Parathyroid adenoma (tissue), 2 donors: ENCODE measurements around the gene ATP4A.

Experiments
- H2AFZ ChIP-seq: fragments of 300-600 bp; sonication (generic); one replicate; pipeline ENCODE4 v1.7.0; 2017; ENCODE audit warnings: antibody characterized with exemption, mild to moderate bottlenecking
- H3K27ac ChIP-seq: fragments of 300-600 bp; sonication (generic); one replicate; pipeline ENCODE4 v1.7.0; 2017
- H3K27me3 ChIP-seq: fragments of 300-600 bp; sonication (generic); one replicate; pipeline ENCODE4 v1.7.0; 2017; ENCODE audit warnings: low read length; ENCODE audit not compliant: control insufficient read depth, insufficient read depth
- H3K36me3 ChIP-seq: fragments of 300-600 bp; sonication (generic); one replicate; pipeline ENCODE4 v1.7.0; 2017; ENCODE audit warnings: low read length; ENCODE audit not compliant: control insufficient read depth, insufficient read depth
- H3K4me1 ChIP-seq: fragments of 300-600 bp; sonication (generic); one replicate; pipeline ENCODE4 v1.7.0; 2017; ENCODE audit warnings: control low read depth
- H3K4me2 ChIP-seq: fragments of 300-600 bp; sonication (generic); one replicate; pipeline ENCODE4 v1.7.0; 2017; ENCODE audit warnings: low read length
- H3K4me3 ChIP-seq: fragments of 300-600 bp; sonication (generic); one replicate; pipeline ENCODE4 v1.7.0; 2017; ENCODE audit warnings: low read depth, low read length
- H3K79me2 ChIP-seq: fragments of 300-600 bp; sonication (generic); one replicate; pipeline ENCODE4 v1.7.0; 2017; ENCODE audit warnings: control low read depth
- H3K9ac ChIP-seq: fragments of 300-600 bp; sonication (generic); one replicate; pipeline ENCODE4 v1.7.0; 2017; ENCODE audit warnings: mild to moderate bottlenecking
- H3K9me3 ChIP-seq: fragments of 300-600 bp; sonication (generic); one replicate; pipeline ENCODE4 v1.7.0; 2017; ENCODE audit warnings: low read length; ENCODE audit not compliant: control insufficient read depth
- TF ChIP-seq, protein P1 (sequence below): fragments of 300-600 bp; sonication (generic); IDR thresholded peaks from one replicate; pipeline ENCODE4 v1.7.0; 2017; ENCODE audit warnings: antibody characterized with exemption, mild to moderate bottlenecking
- donor health status: primary hyperparathyroidism.

The ATP4A gene

DNA sequence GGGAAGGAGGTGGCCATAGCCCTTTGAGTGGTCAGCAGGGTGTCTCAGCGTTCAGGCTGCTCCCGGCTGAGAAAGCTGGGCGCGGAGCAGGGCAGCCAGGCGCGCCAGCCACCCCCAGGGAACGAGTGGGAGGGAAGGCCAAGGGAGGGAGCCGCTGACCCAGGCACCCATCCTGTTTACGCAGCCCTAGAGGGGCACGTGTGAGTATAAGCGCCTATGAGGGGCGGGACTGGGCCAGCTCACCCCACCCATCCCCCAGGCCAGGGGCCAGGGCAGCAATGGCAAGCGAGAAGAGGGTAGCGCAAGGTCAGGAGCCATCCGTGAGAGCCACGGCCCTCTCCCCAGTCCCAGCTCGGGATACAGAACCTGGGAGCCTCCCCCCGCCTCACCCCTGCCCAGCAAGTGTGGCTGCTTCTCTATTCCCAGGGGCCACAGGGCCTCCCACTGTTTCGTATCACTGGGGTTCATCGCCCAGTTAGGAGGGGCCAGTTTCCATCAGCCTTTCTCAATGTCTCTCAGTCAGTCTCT, 49.1 kb downstream of the ATP4A start:
- Histone ChIP-seq H3K27me3 (no peaks in the 10 kb centered on the region), H3K4me2 (no peak overlapping the region), H3K27ac (no peak overlapping the region), H2AFZ (peak overlapping the region; percentile 79), H3K9me3 (no peaks in the 10 kb centered on the region), H3K4me3 (no peak overlapping the region), H3K4me1 (peaks cover 5% of the 10 kb centered on the region), H3K79me2 (no peaks in the 10 kb centered on the region), H3K9ac (no peak overlapping the region), H3K36me3 (no peaks in the 10 kb centered on the region)
- TF ChIP-seq, protein P1, sequence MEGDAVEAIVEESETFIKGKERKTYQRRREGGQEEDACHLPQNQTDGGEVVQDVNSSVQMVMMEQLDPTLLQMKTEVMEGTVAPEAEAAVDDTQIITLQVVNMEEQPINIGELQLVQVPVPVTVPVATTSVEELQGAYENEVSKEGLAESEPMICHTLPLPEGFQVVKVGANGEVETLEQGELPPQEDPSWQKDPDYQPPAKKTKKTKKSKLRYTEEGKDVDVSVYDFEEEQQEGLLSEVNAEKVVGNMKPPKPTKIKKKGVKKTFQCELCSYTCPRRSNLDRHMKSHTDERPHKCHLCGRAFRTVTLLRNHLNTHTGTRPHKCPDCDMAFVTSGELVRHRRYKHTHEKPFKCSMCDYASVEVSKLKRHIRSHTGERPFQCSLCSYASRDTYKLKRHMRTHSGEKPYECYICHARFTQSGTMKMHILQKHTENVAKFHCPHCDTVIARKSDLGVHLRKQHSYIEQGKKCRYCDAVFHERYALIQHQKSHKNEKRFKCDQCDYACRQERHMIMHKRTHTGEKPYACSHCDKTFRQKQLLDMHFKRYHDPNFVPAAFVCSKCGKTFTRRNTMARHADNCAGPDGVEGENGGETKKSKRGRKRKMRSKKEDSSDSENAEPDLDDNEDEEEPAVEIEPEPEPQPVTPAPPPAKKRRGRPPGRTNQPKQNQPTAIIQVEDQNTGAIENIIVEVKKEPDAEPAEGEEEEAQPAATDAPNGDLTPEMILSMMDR = no peak

- H3K79me2 ChIP-seq = no peaks in the 10 kb centered on the region
- H3K36me3 ChIP-seq = no peaks in the 10 kb centered on the region
- TF ChIP-seq, protein P1 = peak; percentile 18
- H3K27ac ChIP-seq = no peak within 1 kb of the TSS
- H3K9me3 ChIP-seq = no peaks in the 10 kb centered on the region
- H3K27me3 ChIP-seq = no peaks in the 10 kb centered on the region
- H2AFZ ChIP-seq = peak within 1 kb of the TSS; percentile 79
- no peak within 1 kb of the TSS for H3K4me2 ChIP-seq
- H3K9ac ChIP-seq = no peak within 1 kb of the TSS
- peaks cover 5% of the 10 kb centered on the region for H3K4me1 ChIP-seq
- H3K4me3 ChIP-seq = no peak within 1 kb of the TSS
Observed at GRCh38 chr19:35513628-35514281, 49.7 kb downstream of the ATP4A start, which contains the start of gene DMKN. Gene DMKN (minus strand): TSS chr19:35513649. CDS start chr19:35513475, 174 bp downstream.

- Histone ChIP-seq H3K4me1 (peaks cover 5% of the 10 kb centered on the region), H3K79me2 (no peaks in the 10 kb centered on the region), H3K9ac (no peak overlapping the region), H3K36me3 (no peaks in the 10 kb centered on the region), H3K4me3 (no peak overlapping the region), H3K9me3 (no peaks in the 10 kb centered on the region), H3K4me2 (no peak overlapping the region), H2AFZ (no peak overlapping the region), H3K27ac (no peak overlapping the region), H3K27me3 (no peaks in the 10 kb centered on the region)
- TF ChIP-seq, protein P1 = no peak
Observed at GRCh38 chr19:35512831-35513627, 50.4 kb downstream of the ATP4A start.

- Histone ChIP-seq H3K4me3 (no peak overlapping the region), H3K4me1 (peaks cover 5% of the 10 kb centered on the region), H3K4me2 (no peak overlapping the region), H3K27ac (no peak overlapping the region), H3K9ac (no peak overlapping the region), H3K27me3 (no peaks in the 10 kb centered on the region), H3K9me3 (no peaks in the 10 kb centered on the region), H3K79me2 (no peaks in the 10 kb centered on the region), H2AFZ (no peak overlapping the region), H3K36me3 (no peaks in the 10 kb centered on the region)
- TF ChIP-seq, protein P1 = no peak
Observed at GRCh38 chr19:35511337-35511736, 52.1 kb downstream of the ATP4A start.
